Measurements from ENCODE around the gene U2AF1L4.

U2AF1L4 gene

DNA sequence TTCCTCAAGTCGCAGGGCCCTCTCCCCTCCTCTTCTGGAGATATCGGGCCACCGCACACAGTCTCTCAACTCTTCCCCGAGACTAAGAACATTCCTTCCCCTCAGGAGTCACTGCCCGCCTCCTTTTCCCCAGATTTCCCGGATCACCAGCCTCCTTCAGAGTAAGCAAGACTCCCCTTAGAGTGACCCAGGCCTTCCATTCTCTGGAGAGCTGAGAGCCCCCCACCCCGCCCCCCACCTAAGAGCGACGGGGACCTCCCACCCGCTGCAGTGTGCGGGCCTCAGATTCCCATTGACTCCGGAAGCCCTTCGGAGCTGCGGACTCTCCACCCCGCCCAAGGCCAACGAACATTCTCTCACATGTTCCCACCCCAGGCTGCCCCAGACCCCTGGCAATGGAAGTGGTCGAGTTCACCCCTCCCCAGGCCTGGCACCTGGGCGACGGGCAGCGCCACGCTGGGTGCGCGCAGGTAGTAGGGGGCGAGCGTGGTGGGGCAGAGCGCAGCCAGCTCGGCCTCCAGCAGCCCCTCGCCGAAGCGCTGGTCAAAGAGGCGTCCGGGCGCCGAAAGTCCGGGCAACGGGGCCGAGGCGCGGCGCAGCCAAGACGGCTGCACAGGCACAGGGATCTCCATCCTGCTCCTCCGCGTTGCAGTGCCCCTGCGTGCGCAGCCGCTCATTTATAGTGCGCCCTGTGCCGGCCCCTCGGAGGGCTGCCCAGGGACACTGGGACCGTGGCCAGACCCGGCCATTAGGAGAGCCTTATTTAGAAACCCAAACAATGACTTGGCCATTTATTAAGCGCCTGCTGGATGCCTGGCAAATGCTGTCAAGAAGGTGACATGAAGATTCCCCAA, 11.4 kb upstream of the U2AF1L4 start, which contains the start of gene HSPB6:
HSPB6 (minus strand) TSS at position 653 of the 854 bp plus-strand sequence; CDS start at position 632, 21 bp downstream.
- DNase-seq: no peak

DNA sequence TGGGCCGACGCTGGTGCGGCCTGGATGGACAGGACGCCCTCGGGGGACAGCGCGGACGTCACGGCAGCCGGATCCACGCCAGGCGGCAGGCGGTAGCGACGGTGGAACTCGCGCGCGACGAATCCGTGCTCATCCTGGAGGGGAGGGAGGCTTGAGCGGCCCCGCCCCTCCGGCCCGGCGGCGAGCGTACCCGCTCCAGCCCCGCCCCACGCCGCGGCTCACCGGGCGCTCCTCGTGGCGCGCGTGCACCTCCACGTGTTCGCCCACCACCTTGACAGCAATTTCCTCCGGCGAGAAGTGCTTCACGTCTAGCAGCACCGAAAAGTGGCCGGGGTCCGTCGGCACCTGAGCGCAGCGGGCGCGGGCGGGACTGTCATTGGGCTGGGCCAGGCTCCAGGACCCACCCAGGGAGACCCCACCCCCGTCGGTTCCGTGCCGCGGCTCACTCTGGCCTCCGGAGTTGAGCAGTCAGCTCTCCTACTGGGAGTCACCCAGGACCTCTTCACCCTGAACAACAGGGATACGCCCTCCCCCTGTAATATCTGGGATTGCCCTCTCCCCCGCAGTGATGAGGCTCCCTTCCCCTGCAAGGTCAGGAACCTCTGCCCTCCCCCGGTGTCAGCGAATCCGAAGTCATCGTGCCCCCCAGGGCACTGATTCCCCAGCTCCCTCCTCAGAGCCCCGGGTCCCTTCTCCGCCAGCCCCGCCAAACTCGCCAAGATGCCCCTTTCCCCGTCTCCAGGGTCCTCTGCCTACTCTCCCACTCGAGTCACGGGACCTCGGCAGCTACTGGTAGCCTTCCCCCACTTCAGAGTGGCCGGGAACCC, 10.5 kb upstream of the U2AF1L4 start:
- DNase-seq: no peak

DNA sequence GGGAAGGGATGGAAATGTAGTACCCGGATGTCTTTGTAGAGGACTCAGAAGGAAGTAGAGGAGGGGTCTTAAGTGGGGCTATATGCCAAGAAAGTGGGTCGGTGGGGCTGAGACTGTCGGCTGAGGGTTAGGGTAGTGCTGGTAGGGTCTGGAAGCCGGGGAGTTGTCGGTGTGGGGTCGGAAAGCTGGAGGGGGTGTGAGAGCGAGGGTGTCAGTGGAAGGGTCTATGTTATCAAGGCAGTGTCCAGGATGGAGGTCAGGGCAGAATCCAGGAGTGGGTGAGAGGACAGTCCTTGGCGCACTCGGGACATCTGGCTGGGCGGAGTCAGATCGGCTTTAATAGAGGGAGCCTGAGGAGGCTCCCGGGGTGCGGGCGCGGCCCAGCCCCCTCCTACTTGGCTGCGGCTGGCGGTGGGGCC, 9.9 kb upstream of the U2AF1L4 start:
- no peak for DNase-seq

DNA sequence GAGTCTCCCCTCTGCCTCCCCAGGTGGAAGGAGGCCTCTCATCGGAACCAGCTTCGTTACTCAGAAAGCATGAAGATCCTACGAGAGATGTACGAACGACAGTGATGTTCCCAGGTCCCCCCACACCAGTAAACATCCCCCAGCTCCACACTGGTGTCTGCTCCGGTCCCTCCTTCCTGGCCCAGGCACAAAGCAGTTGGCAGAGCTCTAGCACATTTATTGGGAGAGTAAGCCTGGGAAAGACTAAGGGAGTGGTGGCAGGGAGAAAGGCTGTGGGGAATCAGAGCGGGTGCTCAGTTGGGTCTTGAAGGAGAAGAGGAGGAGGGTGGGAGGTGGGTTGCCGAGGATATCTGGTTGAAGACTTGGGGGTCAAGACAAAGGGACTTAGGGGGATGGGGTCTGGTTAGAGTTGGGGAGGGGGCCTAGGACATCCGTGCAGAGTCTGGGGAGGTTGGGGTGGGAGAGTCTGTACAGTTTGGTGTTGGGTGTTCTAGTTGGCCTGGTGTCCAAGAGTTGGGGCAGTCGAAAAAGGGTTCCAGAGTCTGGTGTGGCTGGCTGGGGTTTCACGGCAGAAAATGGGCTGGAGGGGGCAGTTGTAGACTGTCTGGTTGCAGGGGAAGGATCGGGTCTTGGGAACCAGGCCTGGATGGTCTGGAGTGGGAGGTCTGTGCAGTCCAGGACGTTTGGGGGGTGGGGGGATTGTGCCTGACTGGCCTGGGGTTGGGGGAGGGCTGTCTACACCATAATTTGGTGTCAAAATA, 9.3 kb upstream of the U2AF1L4 start:
- DNase-seq: no peak

DNA sequence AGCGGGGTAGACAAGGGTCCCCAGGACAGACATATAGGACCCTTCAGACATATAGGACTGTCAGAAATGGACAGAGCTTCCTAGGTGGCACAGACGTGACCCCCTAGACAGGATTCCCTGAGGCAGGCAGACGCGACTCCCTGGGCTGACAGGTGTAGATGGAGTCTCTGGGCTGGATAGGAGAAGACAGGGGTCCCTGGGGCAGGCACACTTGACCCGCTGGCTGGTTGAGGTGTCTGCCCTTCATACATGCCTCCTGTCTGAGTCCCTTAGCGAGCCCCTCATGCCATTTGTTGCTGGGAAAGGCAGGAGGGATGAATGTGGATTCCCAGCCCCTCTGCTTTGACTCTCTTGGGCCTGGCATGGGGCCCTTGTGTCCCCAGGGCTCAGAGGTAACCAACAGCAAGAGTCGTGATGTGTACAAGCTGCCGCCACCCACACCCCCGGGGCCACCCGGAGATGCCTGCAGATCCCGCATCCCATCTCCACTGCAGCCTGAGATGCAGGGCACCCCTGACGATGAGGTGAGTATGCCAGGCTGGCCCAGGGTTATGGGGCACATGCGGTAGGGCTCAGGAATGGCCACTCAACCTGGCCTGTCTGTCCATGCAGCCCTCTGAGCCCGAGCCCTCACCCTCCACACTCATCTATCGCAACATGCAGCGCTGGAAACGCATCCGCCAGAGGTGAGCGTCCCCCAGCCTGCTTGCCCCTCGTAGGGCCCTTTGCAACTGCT, 8.6 kb upstream of the U2AF1L4 start:
- DNase-seq: no peak

DNA sequence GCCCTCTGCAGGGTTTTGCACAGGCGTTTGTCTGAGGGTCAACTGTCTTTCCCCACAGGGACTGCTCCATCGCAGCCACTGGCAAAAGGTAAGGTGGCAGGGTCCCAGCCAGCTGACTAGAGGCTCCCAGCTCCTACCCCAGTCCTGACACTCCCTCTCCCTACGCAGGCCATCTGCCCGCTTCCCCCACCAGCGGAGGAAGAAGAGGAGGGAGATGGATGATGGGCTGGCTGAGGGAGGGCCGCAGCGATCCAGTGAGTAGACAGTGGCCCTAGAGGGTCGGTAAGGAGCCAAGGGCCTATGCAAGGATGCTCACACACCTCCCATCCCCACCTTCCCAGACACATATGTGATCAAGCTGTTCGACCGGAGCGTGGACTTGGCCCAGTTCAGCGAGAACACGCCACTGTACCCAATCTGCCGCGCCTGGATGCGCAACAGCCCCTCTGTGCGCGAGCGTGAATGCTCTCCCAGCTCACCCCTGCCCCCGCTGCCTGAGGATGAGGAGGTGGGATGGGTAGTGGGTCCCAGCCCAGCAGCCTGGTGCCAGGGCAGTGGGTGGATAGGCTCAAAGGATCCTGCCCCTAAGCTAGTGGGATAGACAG, 7.6 kb upstream of the U2AF1L4 start:
- no peak for DNase-seq

DNA sequence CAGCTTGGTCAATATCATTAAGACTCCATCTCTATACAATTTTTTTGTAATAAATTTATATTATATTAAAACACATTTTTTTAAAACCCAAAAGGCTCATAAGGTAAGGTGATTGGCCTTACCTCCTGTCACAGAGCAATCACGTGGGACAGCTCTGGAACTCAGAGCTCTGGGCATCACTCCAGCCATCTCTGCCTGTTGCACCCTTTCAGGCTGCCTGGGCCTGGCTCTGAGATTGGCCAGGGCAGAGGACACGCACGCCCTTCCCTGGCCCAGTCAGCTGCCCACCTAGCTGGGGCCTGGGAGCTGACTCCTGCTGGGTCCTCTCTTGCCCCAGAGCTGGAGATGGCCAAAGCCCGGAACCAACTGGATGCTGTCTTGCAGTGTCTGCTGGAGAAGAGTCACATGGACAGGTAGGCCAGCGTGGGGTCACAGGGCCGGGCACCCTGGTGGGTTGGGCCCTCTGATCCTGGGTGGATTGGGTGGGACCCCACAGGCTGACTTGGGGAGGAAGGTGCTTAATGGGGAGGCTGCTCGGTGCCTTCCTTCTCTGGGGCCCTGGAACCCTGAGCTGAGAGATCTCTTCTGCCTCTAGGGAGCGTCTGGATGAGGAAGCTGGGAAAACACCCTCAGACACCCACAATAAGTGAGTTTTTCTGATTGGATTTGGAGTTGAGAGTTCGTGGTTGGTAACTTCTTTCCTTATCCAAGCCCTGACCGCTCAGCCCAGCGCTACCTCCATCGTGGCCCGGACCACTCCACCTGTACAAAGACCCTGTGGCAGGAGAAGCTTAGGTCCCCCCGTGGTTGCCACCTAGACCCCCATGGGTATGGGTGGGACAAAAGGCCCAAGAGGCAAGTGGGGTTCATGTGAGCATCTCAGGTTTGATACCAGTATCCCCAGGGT, 6.9 kb upstream of the U2AF1L4 start:
- DNase-seq: no peak

DNA sequence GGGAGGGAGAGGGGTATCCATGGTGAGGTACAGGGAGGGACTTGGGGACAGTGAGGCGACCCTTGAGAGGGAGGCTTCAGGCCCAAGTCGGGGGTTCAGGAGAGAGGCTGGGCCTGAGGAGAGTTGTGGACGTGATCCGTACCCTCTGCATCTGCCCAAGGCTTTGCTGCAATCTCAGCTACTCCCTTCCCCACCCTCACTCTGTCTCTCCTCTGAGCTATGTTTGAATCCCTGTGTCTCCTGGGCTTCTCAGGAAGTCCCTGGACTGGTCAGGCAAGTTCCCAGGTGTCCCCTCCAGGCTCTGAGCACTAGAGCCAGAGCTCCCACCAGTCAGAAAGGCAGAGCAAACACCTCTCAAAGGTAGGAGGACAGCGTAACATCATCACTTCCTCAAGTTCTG, 4.9 kb upstream of the U2AF1L4 start:
- no peak for DNase-seq

DNA sequence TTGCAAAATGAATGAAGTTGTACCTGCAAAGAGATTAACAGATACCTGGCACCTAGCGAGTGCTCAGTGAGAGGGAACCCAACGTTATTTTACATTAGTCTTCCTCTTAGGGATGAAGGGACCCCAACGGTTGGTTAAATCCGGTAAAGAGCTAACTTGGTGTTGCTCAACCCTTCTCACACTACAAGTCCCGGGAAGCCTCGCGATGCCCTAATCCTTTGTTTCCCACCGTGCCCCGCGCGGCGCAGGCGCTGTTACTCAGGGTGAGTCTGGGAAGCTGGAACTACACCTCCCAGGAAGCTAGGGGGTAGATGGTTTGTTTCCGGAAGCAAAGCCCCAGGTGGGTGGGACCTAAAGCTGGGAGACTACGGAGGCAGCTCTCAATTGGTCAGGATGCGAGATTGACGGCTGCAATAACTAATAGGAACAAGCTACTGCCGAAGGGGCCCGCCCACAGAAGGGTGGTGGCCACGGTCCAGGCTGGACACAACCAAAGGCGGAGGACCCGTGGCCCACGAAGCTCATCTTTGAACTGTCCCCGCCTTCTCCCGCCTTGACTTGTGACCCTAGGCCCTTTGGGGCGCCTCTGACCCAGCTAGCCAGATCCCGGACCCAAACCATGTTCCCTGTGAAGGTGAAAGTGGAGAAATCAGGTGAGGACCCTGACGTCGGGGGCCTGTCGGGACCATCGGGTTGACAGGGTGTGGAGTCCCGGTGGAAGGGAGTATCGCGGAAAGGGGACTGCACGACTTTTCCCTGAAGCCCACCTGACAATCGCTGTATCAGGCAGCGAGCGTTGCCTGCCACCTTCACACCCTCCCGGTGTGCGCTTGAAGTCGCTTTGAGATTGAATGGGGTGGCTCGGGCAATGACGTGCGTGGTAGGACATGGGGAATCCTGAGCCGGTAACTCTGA, 3.1 kb upstream of the U2AF1L4 start, which contains the start of gene LIN37:
LIN37 (plus strand) TSS at position 471 of the 915 bp plus-strand sequence; CDS start at position 620, 149 bp downstream.
- DNase-seq: peak; percentile 99

DNA sequence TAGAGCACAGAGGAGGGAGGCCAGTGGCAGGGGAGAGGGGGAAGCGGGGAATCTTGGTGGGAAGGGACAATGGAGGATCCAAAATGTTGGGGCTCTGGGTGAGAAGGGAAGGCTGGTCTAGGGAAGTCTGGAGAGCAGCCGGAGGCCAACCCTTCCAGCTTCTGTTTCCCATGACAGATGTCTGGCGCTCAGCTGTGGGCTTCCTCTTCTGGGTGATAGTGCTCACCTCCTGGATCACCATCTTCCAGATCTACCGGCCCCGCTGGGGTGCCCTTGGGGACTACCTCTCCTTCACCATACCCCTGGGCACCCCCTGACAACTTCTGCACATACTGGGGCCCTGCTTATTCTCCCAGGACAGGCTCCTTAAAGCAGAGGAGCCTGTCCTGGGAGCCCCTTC, 1.3 kb upstream of the U2AF1L4 start:
- no peak for DNase-seq

DNA sequence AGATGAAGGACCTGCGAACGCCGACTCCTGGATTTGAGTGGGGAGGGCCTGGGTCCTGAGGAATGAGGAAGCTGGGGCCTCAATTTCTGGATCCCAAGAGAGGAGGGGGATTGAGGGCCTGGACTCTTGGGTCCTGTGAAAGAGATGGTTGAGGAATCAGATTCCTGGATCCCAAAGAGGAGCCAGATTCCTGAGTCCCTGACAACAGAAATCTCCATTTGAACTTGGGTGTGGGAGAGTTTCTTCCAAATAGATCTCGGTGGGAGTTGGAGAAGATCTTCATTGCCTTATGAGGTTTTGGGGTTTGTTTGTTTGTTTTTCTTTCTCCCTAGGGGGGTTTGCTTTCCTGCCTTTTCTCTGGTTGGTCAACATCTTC, 857 bp upstream of the U2AF1L4 start:
- no peak for DNase-seq

DNA sequence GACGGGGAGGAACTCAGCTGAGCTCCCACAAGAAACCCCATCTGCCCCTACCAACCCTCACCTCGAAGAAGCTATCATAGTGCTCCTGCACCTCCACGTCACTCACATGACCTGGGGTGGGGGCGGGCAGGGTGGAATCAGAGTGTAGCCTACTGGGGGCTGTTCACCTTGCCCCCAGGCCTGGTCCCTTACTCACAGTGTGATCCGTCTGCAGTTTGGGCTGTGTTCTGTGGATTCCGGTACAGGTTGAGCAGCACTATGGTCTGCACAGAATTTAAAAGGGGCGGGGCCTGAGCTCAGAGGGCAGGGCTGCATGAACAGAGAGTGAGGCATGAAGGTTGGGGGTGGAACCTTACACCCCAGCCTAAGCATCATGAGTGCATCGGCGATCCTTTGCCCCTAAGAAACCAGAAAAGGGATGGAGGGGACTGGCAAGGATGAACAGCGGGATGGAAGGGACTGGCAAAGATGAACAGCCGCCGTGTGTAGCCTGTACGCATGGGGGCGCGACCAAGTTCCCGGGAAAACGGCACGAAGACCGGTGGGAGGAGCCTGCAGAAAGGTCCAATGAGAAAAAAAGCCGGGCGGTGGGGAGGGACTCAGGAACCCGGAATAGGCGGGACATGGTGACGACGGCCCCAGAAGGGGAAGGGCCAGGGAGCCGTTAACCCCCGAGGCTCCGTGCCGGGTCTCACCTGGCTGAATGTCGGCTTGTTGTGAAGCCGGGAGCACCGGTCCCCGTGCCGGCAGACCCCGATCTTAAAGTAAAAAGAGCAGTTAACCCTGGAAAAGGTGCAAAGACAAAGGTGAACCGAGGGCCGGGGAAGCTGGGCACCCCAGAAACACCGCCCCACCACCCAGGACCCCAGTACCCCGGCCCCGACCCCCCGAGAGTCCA, 539 bp downstream of the U2AF1L4 start:
- peak; percentile 97 for DNase-seq

DNA sequence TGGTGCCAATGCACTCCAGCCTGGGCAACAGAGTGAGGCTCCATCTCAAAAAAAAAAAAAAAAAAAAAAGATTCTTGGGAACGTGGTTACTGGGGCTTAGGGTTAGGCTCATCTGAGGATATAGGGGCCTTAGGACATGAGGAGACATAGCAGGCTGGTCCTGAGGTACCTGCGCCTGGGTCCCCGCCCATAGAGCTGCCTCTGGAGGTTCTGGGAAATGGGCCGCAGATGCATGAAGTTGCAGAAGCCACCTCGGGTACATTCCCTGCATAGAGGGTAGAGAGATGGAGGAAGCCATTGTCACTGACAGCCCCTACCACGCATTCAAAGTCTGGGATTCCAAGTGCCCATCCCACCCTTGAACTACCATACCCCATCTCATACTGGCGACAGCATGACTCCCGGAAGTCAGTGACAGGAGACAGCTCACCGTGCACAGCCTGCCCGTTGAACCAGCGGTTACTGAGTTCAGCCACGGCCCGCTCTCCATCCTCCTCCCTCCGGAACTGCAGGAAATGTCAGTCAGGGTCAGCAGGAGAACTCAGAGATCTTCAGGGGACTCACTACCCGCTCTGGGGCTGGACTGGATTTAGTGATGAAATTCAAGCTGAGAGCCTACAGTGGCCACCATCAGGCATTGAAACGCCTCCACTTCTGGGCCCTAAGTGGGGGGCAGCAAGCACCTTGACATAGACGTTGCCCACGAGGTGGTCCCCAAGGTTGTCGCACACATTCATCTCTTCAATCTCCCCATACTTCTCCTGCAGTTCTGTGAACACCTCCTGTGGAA, 1.4 kb downstream of the U2AF1L4 start:
- DNase-seq: no peak

DNA sequence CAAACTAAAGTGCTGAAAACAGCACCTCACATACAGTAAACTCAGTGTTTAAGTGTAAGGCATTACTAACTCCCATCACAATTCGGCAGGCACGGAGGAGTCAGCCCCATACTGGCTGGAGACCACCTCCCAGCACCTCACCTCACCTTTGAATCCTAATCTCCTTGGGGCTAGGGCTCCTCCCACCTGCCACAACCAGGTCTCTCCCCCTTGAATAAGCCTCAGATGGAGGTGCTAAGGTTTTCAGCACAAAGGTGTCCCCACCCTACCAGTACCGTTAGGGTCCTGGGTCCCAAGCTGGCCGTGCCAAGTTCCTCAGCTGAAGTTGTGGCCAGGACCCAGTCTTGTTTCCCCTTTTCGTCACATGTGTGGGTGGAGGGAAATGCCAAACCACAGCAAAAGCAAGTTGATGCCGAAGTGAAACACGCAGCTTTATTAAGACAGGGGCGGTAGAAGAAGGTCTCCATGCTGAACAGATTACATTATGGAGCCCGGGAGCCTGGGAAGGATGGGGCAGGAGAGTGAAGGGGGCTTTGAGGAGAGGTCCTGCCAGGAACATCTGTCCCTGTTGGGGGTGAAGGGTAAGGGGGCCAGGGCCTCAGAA, 3.0 kb downstream of the U2AF1L4 start, which contains the start of gene IGFLR1:
IGFLR1 (minus strand) TSS at position 332 of the 604 bp plus-strand sequence. CDS start 1,272 bp downstream, outside the sequence.
- DNase-seq: peak; percentile 92

DNA sequence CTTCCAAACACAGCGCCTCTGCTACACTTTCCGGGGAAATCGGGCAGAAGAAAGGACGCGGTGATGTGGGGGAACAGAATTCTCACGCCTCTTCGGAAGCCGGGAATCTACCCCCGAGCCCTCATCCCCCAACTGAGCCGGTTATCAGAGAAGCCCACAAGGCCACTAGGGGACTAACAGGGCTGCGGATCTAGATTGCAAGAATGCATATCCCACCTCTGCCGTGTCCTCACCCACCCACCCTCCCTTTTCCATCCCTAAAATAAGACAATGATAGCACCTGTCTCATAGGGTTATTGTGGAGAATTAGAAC, 4.1 kb downstream of the U2AF1L4 start:
- no peak for DNase-seq

DNA sequence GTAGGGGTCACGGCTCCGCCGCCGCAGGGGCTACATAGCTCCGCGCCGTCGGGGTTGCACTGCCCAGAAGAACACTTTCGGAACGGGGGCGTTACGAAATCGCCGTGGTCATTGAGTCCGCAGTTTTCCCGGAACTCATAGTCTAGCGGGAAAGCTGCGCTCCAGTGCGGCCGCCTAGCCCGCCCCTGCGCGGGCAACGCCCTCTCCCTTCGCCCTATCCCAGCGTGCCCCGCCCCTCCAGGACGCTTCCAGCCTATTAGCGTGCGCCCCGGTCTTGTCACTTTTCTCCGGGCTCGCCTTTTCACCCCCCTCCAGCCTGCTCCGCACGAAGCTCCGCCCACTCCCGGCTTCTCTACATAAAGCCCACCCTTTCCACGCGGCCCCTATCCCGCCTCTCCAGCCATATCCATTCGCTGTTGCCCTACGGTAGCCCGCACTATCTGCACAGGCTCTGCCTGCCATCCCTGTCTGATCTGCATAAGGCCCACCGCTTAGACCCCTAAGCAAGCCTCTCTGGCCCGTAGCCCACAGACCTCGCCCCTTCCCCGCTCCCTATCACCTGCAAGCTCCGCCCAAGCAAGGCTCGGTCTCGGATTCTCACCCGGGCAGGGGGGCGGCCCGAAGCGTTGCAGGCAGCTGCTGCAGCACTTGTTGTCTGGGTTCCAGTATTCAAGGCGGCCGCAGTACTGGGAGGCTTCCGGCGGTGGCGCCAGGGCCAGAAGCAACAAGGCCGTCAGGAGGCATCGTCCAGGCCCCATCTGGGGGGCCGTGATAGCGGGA, 4.6 kb downstream of the U2AF1L4 start:
- peak; percentile 99 for DNase-seq

DNA sequence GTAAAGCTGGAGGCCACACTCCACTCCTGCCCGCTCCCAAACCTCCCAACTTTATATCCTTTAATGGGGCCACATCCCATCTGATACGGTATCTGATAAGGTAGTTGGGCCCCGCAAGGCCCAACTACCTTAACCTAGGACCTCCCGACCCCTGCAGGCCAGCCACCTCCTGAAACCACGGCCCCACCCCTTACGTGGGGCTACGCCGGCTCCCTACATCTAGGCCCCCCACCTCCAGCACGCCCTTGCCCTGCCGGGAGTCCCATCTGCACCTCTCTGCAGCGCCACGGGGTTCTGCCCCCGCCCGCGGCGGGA, 5.2 kb downstream of the U2AF1L4 start:
- DNase-seq: no peak
